ENCODE measurements around the gene CSNK2A2. TPM values are rescaled to one million over a fixed set of nuclear protein-coding genes. Genes with fewer than 3 reads are reported as not detected.

Gene CSNK2A2
- total RNA-seq, 1 donor from 2014 or later, result 35.5 TPM

- DNase-seq (ENCODE audit: low read depth) (peak; percentile 99), FAIRE-seq (no peak)
- TF ChIP-seq CTCF (IDR thresholded peaks at IDR 0.05; ENCODE audit: insufficient read depth, low read length, severe bottlenecking), result no peak
- peak within 1 kb of the TSS; percentile 97 for H3K4me3 ChIP-seq (ENCODE audit: low read depth, low read length)
- no peaks in the 10 kb centered on the region for H3K36me3 ChIP-seq (ENCODE audit: control insufficient read depth, insufficient read depth, low read length)
- no peaks in the 10 kb centered on the region for H3K27me3 ChIP-seq (ENCODE audit: control insufficient read depth, insufficient read depth, low read length)
Measured at GRCh38 chr16:58129097-58129936, 68.6 kb downstream of the CSNK2A2 start, which contains the start of gene CFAP20. CFAP20 (minus strand) TSS chr16:58129381; CDS start chr16:58129115, 266 bp downstream.

GRCh38 chr16:58128711-58129096 is 69.2 kb downstream of the CSNK2A2 start:
- FAIRE-seq, result no peak
- DNase-seq (ENCODE audit: low read depth), result no peak
- Histone ChIP-seq H3K27me3 (ENCODE audit: control insufficient read depth, insufficient read depth, low read length) (no peaks in the 10 kb centered on the region), H3K4me3 (ENCODE audit: low read depth, low read length) (peak overlapping the region; percentile 97), H3K36me3 (ENCODE audit: control insufficient read depth, insufficient read depth, low read length) (no peaks in the 10 kb centered on the region)
- TF ChIP-seq CTCF (IDR thresholded peaks at IDR 0.05; ENCODE audit: insufficient read depth, low read length, severe bottlenecking), result no peak

DNA sequence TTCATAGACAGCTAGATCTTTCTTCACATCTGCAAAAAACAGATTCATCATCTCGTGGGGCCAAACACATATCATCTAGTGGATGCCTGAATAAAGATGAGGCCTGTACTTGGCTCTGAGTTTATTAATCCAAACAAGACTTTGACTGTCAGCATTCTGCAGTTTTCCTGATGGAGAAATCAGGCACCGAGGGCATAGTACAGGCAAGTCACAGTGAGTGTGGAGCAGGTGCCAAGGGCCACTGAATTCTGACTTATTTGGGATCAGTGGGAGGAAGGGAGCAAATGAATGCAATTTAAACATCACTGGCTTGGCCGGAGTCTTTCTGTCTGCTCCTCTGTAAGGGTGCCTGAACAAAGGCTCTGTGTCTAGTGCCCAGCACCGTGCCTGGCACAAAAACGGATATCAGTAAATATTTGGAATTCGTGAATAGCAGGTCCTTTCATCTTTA is 69.7 kb downstream of the CSNK2A2 start:
- no peak for FAIRE-seq
- H3K4me3 ChIP-seq (ENCODE audit: low read depth, low read length), result peak overlapping the region; percentile 97
- TF ChIP-seq CTCF (IDR thresholded peaks at IDR 0.05; ENCODE audit: insufficient read depth, low read length, severe bottlenecking), result no peak
- DNase-seq (ENCODE audit: low read depth), result no peak
- H3K36me3 ChIP-seq (ENCODE audit: control insufficient read depth, insufficient read depth, low read length), result no peaks in the 10 kb centered on the region
- H3K27me3 ChIP-seq (ENCODE audit: control insufficient read depth, insufficient read depth, low read length), result no peaks in the 10 kb centered on the region

- FAIRE-seq (no peak), DNase-seq (ENCODE audit: low read depth) (no peak)
- no peak overlapping the region for H3K4me3 ChIP-seq (ENCODE audit: low read depth, low read length)
- no peaks in the 10 kb centered on the region for H3K27me3 ChIP-seq (ENCODE audit: control insufficient read depth, insufficient read depth, low read length)
- H3K36me3 ChIP-seq (ENCODE audit: control insufficient read depth, insufficient read depth, low read length), result no peaks in the 10 kb centered on the region
- peak; percentile 15 for TF ChIP-seq CTCF (IDR thresholded peaks at IDR 0.05; ENCODE audit: insufficient read depth, low read length, severe bottlenecking)
Measured at GRCh38 chr16:58127634-58128033, 70.3 kb downstream of the CSNK2A2 start.

GRCh38 chr16:58127033-58127556 is 70.8 kb downstream of the CSNK2A2 start:
- Histone ChIP-seq H3K36me3 (ENCODE audit: control insufficient read depth, insufficient read depth, low read length) (no peaks in the 10 kb centered on the region), H3K27me3 (ENCODE audit: control insufficient read depth, insufficient read depth, low read length) (no peaks in the 10 kb centered on the region), H3K4me3 (ENCODE audit: low read depth, low read length) (no peak overlapping the region)
- FAIRE-seq (no peak), DNase-seq (ENCODE audit: low read depth) (peak; percentile 37)
- TF ChIP-seq CTCF (IDR thresholded peaks at IDR 0.05; ENCODE audit: insufficient read depth, low read length, severe bottlenecking), result peak; percentile 12
